Inflammatory macrophage (primary cell): ENCODE data around the gene FAM177B.
"Not testable (repeated sequence)": the region's sequence is repeated elsewhere in the genome, so short reads cannot be mapped to it uniquely, and the experiment has no call there.

Experiments
- DNase-seq, 2 donors: peaks; one replicate each; pipeline ENCODE4 v3.0.0-alpha.2; 2020 to 2022

Gene FAM177B

DNA sequence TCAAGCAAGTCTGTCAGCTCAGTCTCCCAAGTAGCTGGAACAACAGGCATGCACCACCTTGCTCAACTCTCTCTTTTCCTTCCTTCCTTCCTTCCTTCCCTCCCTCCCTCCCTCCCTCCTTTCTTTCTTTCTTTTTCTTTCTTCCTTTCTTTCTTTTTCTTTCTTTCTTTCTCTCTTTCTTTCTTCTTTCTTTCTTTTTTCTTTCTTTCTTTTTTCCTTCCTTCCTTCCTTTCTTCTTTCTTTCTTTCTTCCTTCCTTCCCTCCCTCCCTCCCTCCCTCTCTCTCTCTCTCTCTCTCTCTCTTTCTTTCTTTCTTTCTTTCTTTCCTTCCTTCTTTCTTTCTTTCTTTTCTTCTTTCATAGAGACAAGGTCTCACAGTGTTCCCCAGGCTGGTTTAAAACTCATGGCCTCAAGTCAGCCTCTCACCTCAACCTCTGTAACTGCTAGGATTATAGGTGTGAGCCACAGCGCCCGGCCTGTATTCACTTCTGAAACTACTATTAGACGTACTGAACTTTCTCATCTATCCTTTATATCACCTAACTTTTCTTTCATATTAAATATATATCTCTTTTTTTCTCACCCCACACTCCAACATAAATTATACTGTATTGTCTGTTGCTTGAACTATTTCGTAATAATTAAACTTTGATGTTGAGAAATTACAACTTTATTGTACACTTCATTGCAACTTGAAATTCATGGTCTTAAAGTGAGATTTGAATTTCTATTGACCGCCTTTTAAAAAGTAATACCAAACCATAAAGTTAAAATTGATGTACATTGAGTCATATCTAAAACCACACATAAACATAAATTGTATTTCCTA lies 4.8 kb downstream of the FAM177B start:
- not testable (repeated sequence) for DNase-seq

DNA sequence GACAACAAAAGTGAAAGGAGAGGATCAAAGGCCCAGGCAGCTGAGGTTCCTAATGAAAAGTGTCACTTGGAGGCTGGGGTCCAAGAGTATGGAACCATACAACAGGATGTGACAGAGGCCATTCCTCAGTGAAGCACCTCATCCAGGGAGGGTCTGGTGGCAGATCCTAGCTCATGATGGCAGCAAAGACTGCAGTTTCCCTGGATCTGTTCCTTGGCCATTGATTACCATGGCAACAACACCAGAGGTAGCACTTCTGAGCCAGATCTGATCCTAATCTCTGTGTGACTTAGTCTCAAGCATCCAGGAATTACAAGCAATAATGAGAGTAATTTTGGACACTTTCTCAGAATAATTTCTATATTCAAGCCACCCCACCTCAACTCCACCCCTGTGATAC lies 12.9 kb downstream of the FAM177B start:
- DNase-seq: no peak

DNA sequence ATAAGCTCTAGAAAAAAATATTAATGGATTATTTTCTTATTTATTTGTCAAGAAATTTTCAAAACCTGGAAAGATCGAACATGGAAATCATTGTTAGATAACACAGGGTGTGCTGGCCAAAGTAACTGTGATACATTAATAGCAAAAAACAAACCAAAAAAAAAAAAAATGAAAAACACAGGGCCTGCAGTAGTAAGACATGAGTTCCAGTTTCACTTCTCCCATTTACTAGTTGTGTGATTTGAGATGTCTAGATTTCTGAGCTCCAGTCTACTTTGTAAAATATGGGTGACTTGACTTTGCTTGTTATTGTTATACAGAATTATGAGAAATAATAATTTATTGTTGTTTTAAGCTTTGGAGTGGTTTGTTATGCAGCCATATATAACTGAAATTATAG lies 13.6 kb downstream of the FAM177B start:
- DNase-seq: peak in 1 of 2 donors; percentile 25

DNA sequence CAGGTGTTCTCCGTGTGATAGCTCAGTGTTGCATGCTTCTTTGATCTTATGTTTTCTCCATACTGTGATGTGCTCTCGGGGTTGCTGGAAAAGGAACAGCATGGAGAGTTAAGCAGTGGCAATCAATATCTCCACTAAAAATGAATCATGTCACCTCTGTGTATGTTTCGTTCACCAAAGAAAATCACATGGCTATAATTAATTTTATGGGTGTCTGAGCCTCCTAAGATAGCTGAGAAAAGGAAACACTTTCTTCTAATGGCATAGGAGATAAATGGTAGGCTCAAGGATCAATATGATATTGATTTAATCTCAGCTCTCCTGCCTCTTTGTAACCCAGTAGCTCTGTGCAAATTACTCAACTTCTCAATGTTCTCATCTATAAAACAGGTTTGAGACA lies 14.3 kb downstream of the FAM177B start:
- no peak for DNase-seq

DNA sequence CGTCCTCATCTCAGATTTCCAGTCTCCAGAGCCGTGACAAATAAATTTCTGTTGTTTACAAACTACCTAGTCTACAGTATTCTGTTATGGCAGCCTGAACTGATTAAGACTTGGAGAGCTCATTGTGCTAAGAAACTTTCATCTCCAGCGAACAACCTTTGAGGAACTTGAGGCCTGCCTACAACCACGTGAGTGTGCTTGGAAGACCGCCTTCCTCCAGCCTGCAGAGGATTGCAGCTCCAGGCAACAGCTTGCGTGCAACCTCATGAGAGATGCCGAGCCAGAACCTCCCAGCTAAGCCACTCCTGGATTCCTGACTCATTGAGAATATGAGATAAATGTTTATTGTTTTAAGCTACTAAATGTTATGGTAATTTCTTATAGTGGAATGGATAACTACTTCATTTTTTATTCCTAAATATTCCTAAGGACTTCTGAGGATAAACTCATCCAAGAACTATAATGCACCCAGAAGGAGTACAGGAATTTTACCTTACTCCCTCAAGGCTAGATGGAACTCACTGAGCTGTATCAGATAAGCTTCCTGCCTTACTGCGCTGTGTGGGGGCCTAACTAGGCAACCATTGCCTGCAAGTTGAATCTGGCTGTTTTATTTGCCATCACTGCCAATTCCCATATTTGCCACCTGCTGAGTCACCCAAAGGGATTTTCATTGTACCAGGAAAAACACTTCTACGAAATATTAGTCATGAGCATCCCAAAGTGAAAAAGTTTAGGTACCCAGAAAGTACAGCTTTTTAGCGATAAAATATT lies 17.6 kb downstream of the FAM177B start:
- DNase-seq: peak; percentile 83 to 90

DNA sequence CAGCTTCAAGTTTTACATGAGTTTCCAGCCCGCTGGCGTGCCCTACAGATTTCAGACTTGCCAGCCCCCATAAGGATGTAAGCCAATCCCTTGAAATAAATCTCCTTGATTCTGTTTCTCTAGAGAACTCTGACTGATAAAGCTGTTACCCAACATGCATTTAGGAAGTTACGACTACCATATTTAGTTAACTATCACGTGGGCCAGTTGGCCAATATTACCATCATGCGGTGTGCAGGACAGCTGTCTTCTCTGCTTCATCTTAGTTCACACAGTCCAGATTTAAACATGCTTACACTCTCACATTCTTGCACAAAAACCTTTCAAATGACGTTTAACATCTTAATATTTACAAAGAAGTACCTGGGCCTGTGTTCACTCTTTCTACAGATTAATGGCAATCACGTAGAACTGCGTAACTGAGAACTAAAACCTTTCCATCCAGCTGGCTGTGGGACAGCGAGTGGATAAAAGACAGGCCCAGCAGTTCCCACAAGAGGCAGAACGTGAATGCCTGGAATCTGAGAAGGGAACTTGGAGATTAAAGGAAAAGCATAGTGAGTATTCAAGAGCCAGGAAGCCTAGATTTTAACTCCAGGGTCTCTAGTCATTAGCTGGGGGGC lies 20.8 kb downstream of the FAM177B start:
- peak; percentile 18 to 31 for DNase-seq

DNA sequence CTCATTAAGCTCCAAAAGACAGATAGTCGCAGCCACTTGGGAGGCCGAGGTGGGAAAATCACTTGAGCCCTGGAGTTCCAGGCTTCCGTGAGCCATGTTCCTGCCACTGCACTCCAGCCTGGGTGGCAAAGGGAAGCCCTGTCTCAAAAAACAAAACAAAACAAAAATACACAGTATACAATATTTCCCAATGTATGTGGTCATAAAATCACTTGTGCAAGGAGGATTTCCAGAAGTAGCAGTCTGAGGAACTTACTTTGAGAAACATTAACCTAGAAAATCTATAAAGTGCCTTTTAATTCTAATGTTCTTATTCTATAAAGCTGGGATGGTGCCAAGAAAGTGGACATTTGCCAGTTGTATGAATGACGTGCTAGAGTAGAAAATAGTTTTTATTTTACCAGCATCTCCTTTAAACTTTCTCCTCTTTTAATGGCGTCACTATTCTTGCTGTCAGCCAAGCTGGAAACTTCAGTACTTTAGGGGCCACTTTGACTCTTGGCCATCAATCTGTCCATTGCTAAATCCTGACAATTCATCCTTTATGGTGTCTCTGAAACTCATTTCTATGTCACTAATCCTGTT lies 22.5 kb downstream of the FAM177B start:
- DNase-seq: peak; percentile 23 to 79

DNA sequence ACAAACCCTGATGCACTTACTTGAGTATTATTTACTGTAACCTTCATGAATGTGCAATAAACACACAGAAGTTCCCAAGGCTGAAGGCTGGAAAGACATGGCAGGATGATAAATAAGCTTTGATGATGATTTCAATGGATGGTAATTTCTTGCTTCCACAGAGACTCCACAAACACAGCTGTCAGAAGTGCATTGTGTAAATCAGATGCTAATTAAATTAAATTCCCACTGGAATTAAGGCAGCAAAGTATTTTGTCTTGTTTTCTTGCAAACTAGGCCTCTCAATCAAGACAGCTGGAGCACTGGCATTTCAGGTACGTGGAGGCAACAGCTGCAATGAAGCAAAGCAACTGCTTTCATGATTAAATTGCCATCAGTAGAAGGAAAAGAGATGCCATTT lies 24.1 kb downstream of the FAM177B start:
- no peak for DNase-seq

DNA sequence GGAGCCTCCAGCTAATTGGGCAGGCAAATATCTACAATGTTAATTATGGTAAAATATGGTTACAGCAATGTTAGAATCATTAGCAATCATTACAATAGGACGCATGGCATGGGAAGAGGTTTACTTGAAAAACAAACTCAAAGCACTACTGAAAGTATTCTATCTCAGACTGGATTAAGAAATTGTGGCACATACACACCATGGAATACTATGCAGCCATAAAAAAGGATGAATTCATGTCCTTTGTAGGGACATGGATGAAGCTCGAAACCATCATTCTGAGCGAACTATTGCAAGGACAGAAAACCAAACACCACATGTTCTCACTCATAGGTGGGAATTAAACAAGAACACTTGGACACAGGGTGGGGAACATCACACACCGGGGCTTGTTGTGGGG lies 25.2 kb downstream of the FAM177B start:
- not testable (repeated sequence) for DNase-seq

DNA sequence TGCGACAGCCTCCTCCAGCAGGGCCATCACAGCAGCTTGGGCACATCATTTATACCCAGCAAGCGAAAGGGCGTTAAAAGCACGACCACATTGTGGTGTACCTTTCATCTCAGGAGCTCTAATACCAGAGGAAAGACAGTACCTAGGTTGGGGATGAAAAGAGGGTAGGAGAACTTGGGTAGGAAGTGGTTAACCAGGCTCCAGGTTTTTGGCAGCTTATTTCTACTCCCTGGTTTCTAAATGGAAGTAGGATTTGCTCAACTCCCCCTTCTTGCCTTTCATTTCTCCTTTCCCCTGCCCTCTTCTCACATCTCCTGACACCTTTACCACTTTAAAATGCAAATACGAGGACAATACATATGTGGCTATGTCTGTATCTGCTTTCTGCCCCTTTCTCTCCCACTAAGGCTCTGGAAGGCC lies 30.2 kb downstream of the FAM177B start:
- DNase-seq: no peak

DNA sequence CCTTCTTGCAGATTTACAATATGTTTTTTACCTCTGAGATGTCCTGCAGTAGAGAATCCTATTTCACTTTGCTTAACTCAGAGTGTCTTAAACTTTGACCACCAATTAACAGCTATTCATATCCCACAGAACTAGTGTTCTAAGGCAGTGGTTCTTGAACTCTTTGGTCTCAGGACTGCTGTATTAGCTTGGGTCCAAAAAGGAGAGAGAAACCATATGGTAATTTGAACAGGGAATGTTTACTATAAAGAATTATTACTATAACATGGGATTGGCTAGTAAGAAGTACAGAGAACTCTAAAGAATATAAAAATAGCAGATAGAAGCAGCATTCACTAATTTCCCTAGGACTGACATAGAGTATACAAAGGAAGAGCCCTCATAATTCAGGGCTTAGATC lies 31.6 kb downstream of the FAM177B start:
- DNase-seq: no peak

DNA sequence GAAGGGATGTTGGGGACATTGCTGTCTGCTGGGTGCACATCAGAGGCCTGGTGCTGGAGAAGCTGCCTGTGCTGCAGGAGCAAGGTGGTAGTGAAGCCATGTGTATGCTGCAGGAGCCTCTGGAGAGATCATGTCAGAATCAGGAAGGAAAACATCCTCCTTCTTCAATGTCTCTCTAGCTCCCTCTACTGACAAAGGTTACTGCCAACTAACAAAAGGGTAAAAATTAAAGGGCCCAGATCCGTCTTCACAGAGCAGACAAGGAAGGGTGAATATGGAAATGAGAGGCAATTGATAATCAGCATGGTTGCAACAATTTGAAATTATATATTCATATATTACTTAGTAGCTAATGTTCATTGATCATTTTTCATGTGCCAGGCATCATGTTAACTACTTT lies 32.2 kb downstream of the FAM177B start:
- peak; percentile 16 to 44 for DNase-seq

DNA sequence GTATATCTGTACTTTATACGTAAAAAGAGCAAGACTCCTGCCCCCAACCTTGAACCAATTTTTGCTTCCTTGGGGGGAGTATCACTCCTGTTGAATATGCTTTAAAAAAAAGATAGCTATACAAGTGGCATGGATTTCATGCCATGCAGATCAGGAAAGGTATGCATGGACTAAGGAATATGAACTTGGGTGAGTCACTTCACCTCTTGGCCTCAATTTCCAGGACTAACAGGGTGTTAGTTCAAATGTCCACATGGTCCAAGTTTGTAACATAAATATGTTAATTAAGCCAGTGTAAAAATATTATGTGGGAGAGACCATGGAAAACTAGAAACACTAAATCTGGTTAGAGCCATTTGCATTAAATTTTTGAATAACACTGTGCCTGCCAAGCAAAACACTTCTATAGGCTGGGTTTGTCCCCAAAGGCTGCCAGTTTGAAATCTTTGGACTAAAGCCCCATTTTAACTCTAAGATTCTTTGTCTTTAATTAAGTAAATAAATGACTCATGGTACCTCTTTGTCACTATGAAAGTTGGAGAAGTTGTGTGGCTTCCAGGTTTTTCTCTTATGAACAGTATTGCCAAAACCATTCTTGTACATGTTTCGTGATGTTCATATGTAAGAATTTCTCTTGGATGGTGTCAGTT lies 33.1 kb downstream of the FAM177B start:
- DNase-seq: no peak

DNA sequence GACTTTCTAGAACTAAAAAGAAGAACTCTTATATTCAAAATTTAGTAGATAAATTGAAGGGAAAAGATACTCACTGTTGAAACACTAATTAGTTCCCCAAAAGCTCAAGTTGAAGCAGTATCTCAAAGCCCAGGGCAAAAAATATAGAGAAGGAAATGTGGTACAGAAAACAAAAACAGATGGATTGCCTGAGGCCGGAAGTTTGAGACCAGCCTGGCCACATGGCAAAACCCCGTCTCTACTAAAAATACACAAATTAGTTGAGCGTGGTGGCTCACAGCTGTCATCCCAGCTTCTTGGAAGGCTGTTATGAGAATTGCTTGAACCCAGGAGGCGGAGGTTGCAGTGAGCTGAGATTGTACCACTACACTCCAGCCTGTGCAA lies 36.0 kb downstream of the FAM177B start:
- no peak for DNase-seq

DNA sequence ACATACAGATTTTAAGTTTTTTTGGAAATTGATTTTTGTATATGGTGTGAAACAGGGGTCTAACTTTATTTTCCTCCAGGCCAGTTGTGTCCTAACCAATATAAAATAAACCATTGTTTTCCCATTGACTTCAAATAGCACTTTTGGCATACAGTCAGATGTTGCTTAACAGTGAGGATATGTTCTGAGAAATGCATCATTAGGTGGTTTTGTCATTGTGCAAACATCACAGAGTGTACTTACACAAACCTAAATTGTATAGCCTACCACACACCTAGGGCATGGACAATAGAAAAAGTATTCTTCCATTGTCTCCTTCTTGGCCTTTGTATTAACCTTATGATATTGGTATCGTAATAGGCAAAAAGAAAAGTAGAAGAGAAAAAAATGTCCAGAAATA lies 40.5 kb downstream of the FAM177B start:
- DNase-seq: no peak

DNA sequence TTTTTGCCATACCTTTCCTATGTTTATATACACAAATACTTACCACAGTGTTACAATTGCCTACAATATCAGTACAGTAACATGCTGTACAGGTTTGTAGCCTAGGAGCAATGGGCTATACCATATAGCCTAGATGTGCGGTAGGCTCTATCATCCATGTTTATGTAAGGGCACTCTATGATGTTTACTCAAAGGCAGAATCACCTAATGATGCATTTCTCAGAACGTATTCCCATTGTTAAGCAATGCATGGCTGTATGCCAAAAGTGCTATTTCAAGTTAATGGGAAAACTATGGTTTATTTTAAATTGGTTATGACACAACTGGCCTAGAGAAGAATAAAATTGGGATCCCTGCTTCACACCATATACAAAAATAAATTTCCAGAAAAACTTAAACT lies 41.0 kb downstream of the FAM177B start:
- DNase-seq: no peak

DNA sequence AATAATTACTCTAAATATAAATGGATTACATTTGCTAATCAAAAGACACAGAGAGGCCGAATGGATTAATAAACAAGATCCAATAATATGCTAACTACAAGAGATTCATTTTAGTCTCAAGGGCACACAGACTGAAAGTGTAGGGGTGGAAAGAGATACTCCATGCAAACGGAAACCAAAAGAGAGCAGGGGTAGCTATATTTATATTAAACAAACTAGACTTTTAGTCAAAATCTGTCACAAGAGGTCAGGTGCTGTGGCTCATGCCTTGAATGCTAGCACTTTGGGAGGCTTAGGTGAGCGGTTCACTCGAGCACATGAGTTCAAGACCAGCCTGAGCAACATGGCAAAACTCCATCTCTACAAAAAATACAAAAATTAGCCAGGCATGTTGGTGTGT lies 44.2 kb downstream of the FAM177B start:
- DNase-seq: no peak

DNA sequence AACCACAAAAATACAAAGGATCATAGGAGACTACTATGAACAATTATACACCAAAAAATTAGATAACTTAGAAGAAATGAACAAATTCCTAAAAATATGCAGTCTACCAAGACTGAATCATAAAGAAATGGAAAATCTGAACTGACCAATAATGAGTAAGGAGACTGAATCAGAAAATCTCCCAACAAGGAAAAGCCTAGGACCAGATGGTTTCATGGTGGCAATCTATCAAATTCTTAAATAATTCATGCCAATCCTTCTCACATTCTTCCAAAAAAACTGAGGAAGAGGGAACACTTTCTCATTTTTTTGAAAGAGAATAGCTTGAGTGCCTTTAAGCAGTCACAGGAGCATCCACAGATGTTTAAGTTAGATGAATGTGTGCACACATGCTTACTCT lies 46.0 kb downstream of the FAM177B start:
- DNase-seq: no peak

DNA sequence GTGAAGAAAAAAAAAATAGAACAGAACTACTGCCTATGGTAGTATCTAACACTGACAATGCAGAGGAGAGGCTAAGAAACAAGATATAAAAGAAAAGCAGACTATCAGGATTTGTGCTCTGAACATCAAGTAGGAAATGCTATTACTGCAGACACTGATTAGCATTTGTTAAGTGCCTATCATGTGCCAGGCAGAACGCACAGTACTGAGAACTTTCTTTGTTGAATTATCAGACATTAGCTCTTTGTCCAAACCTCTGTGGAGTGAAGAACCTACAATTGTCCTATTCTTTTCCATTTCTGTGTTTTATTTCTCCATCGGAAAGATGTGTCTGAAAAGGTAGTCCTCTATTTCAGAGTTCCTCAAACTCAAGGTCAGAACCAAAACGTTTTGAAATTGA lies 47.4 kb downstream of the FAM177B start:
- DNase-seq: no peak

DNA sequence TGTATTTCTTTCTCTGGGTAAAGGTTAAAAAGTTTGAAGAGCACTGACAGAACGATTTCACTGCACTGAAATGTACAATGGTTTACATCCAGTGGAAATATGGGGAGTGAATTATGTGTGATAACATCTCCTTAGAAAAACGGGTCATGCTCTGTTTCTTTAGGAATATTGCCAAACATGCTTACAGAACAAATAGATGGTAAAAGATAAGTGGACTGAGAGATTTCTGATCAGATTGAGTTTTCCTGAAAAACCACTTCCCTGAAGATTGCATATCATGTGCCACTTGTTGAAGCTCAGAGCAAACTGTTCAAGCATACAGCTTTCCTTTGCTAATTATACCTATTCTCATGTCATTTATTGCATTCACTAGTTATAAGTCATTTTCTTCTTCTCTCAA lies 47.9 kb downstream of the FAM177B start:
- DNase-seq: no peak

DNA sequence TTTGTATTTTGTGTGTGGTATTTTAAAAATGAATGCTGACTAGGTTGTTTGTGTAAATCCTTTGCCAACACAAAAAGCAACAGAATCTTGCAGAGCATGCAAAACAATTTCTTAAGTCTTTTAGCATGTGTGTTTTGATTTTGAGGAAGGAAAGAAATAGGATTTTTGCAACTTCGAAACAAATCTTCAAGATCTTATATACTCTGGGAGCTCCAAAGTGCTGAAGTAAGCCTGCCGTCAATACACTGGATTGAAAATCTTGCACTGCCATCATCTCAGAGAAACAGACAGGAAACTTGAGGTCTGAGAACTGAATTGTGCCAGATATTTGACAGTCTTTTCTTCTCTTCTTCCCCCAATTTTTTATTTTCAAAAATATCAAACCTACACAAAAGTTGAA lies 48.5 kb downstream of the FAM177B start:
- peak in 1 of 2 donors; percentile 19 for DNase-seq

DNA sequence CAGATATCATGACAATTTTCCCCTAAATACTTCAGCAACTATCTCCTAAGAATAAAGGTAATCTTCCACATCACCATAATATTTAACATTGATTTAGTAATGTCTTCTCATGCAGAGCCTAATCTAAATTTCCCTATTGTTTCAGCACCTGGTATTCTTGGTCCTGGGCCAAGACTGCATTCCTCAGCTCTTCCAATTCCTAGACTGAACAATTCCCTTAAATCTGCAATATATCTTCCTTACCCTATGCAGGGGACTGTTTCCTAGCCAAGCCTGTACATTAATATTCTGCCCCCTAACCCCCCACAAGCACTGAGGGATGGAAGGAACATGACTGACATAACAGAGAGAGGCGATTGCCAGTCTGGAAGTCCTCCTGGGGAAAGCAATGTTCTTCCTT lies 49.1 kb downstream of the FAM177B start:
- DNase-seq: no peak

DNA sequence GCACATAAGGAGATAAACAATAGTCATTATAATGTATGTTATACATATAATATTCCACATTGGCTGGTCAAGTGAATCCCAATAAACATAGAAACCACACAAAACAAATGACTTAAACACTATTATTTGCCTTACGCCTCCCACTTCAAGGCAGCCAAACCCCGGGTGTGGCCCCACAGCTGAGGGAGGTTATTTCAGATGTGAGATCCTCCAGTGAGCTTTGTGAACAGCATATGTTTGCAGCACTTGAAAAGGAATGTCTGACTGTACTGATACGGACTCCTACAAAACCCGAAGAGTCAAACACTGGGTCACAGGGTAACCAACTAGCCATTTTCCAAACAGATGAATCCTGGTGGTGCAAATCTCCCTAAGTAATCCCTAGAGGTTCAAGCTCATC lies 50.7 kb downstream of the FAM177B start:
- no peak for DNase-seq
